GM12864 (cell line): ENCODE data around the gene IFT52.

Experiments
- DNase-seq: peaks from one replicate; pipeline ENCODE4 v3.0.0-alpha.2; 2011; ENCODE audit warnings: low read depth
- H3K4me3 ChIP-seq: 2 replicates; pipeline ENCODE4 v1.5.1; 2011; ENCODE audit warnings: mild to moderate bottlenecking, low read depth, low read length, control low read depth
- TF ChIP-seq, protein P1 (sequence below): IDR thresholded peaks from 2 replicates; pipeline ENCODE4 v1.5.1; 2011; ENCODE audit warnings: low read depth, mild to moderate bottlenecking, moderate library complexity, low read length, control low read depth, inconsistent platforms; ENCODE audit errors: missing control alignments

The IFT52 gene

DNA sequence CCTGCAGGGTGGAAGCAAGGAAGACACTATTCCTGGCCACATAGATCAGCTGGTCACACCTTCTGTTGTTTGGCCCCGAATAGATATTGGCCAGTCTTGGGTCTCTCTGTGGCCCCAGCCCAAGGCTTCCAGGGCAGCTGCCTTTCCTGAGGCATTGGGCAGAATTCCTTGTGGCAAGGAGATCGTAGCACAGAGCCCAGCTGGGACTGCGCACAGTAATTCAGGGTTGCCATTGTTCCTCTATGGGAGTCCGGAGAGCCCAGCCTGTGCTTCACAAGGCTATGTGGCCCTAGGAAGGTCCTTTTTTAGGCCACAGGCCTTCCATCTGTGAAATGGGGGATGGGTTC lies 25.0 kb upstream of the IFT52 start:
- no peak for DNase-seq
- TF ChIP-seq, protein P1, sequence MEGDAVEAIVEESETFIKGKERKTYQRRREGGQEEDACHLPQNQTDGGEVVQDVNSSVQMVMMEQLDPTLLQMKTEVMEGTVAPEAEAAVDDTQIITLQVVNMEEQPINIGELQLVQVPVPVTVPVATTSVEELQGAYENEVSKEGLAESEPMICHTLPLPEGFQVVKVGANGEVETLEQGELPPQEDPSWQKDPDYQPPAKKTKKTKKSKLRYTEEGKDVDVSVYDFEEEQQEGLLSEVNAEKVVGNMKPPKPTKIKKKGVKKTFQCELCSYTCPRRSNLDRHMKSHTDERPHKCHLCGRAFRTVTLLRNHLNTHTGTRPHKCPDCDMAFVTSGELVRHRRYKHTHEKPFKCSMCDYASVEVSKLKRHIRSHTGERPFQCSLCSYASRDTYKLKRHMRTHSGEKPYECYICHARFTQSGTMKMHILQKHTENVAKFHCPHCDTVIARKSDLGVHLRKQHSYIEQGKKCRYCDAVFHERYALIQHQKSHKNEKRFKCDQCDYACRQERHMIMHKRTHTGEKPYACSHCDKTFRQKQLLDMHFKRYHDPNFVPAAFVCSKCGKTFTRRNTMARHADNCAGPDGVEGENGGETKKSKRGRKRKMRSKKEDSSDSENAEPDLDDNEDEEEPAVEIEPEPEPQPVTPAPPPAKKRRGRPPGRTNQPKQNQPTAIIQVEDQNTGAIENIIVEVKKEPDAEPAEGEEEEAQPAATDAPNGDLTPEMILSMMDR, result no peak
- no peak overlapping the region for H3K4me3 ChIP-seq

DNA sequence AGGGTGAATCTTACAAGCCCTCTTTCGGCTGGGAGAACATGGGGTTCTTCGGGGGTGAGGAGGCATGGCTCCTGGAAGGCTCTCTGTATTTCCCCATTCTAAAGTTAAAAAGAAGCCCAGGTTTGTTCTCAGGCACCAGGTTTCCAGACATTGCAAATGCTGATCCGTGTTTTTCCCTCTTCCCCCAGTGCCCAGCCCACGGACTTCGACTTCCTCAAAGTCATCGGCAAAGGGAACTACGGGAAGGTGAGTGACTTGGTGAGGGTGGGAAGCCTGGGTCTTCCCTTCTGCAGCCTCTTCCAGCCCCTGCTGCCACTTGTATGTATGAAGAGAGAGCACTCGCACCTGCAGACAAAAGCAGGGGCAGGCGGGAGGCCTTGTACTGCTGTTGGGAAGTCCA lies 23.3 kb upstream of the IFT52 start:
- TF ChIP-seq, protein P1, result no peak
- H3K4me3 ChIP-seq, result no peak overlapping the region
- DNase-seq, result no peak

DNA sequence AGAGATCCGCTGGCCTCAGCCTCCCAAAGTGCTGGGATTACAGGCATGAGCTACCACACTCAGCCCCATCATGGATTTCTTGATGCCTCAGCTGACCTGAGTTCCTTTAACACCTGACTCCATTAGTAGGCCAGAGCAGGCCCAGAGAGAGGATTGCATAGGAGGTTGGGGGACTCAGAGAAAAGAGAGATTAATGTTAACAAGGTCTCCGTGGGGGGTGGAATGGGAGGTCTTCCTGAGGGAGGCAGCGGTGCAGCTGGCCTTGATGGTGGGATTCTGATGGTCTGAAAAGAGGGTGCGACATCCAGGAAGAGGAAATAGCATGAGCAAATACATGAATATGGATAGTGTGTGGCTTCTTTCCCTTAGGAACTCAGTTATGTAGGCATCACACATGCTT lies 22.0 kb upstream of the IFT52 start:
- TF ChIP-seq, protein P1, result no peak
- H3K4me3 ChIP-seq, result no peak overlapping the region
- DNase-seq, result no peak

DNA sequence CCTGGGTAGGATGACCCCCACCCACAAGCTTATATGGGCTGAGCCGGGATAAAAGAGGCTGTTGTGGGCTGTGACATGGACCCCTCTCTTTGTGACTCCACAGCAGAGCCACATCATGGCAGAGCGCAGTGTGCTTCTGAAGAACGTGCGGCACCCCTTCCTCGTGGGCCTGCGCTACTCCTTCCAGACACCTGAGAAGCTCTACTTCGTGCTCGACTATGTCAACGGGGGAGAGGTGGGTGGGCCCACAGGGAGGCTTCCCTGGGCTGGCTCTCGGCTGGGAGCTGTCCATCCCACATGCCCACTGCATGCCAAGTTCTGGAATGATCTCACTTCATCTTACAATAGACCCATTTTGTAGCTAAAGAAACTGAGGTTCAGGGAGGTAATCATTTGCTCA lies 21.5 kb upstream of the IFT52 start:
- no peak for DNase-seq
- TF ChIP-seq, protein P1, result no peak
- H3K4me3 ChIP-seq, result no peak overlapping the region

DNA sequence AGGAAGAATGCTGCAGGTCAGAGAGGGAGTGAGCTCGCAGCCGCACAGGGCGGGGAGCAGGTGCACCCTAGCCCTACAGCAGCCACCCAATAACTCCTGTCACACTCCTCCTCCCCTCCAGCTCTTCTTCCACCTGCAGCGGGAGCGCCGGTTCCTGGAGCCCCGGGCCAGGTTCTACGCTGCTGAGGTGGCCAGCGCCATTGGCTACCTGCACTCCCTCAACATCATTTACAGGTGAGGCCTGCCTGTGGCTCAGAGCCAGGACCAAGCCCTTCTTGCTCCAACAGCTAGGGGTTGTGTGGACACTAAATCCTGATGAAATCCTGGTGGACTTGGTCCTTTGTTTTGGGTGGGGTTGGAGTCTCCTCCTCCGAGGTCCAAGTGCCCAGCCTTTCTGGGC lies 20.2 kb upstream of the IFT52 start:
- no peak for DNase-seq
- TF ChIP-seq, protein P1, result no peak
- no peak overlapping the region for H3K4me3 ChIP-seq

DNA sequence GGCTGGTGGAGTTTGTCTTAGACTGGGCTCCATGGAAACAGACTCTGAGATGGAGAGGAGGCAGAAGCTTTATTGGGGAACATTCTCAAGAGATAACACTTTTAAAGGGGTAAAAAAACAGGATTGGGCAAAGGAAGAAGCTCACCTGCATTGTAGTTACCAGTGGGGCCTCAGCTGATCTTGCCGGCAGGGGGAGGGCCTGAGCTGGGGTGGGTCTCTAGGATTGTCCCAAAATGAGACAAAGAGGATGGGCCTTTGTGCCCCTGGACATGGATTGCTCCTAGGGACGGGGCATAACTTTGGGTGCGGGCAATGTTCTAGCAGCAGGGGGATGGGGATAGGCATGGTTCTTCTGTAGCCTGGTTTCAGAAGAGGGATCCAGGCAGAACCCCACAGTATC lies 19.4 kb upstream of the IFT52 start:
- DNase-seq, result no peak
- no peak overlapping the region for H3K4me3 ChIP-seq
- TF ChIP-seq, protein P1, result no peak

DNA sequence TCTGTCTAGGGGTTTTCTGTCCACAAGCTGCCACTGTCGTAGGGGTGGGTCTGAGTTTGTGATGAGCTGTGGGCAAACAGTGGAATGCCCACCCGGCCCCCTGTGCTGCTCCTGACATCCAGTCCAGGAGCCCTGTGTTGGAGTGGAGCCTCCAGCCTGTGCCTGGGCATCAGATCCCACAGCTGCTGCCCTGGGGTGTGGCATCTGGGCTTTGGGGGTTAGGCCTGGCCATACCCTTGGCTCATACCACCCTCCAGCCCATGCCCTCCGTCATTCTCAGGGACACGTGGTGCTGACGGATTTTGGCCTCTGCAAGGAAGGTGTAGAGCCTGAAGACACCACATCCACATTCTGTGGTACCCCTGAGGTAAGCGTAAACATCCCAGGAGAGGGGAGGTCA lies 19.0 kb upstream of the IFT52 start:
- TF ChIP-seq, protein P1, result no peak
- DNase-seq, result no peak
- H3K4me3 ChIP-seq, result no peak overlapping the region
